ENCODE measurements around the gene CDK18.

Gene CDK18

DNA sequence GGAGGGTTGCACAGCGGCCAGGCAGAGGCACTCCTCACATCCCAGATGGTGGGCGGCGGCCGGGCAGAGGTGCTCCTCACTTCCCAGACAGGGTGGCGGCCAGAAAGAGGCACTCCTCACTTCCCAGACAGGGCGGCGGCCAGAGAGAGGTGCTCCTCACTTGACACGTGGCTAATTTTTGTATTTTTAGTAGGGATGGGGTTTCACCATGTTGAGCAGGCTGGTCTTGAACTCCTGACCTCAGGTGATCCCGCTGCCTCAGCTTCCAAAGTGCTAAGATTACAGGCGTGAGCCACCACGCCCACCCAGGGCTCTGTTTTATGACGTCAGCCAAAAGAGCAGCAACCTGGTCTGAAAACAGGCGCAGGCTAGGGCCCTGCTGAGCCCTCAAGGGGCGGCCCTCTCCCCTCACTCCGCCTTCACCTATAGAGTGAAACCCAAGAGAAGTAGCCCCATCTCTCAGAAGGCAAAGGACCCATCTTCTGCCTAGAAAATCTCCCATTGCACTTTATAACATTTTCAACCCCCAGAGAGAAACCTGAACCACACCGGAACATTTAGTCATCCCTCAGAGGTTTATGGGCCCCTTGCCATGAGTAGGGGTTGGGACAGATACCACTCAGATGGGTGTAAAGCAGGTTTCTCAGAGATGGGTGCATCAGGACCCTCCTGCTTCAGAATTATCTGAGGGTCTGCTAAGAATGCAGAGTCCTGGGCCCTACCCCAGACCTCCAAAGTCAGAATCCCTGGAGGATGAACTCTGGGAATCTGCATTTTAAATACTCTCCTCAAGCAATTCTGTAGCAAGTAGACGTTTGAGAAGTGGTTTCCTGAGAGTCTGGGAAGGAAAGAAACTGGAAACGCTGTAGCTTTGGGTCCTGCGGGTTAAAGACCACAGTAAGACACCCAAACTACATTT lies 40.8 kb downstream of the CDK18 start:
- Mint-ChIP-seq H3K36me3 (peaks cover 3% of the 10 kb centered on the region), H3K27ac (no peak overlapping the region), H3K27me3 (peaks cover 21% of the 10 kb centered on the region), H3K9me3 (ENCODE audit: low read depth) (no peaks in the 10 kb centered on the region), H3K4me3 (no peak overlapping the region), H3K4me1 (ENCODE audit: low read depth) (peaks cover 9% of the 10 kb centered on the region)

DNA sequence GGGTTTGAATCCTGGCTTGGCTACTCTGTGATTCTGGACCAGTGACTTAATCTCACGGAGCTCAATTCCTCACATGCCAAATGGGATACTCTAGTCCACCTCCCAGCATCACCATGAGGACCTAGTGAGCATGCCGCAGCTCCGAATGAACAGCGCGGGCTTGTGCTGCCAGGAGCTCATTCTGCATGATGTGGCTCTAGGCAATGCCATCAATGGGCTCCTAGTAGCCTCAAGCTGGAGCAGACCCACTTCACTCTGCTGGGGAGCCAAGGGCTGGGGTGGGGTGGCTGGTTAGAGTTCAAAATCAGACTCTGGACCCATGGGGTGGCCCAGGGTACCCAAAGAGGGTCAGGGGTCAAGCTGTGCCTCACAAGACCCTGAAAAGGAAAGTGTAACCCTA lies 41.5 kb downstream of the CDK18 start:
- no peak overlapping the region for H3K4me3 Mint-ChIP-seq
- peaks cover 3% of the 10 kb centered on the region for H3K36me3 Mint-ChIP-seq

DNA sequence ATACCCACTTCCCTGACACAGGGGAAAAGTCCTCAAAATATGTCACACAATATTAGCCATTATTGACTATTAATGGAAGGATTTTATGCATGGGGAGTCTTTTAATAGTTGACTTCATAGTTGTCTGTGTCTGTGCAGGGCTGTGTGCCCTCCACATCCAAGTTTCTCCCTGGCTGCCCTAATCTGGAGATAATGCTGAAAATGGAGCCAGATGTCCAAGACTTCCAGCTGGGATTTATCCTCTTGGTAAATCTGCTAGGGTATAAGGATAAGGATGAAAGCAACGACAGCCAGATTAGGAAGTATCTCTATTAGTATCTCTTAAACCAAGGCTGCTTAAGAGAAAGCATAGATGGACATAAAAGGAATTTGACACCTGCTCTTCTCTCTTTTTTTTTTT lies 42.1 kb downstream of the CDK18 start:
- Mint-ChIP-seq H3K27ac (no peak overlapping the region), H3K36me3 (peaks cover 3% of the 10 kb centered on the region), H3K27me3 (peaks cover 21% of the 10 kb centered on the region), H3K4me1 (ENCODE audit: low read depth) (peaks cover 9% of the 10 kb centered on the region), H3K9me3 (ENCODE audit: low read depth) (no peaks in the 10 kb centered on the region), H3K4me3 (no peak overlapping the region)

More for the DNA sequence above, 41.5 kb downstream of the CDK18 start:
- H3K9me3 Mint-ChIP-seq (ENCODE audit: low read depth), result no peaks in the 10 kb centered on the region
- peaks cover 9% of the 10 kb centered on the region for H3K4me1 Mint-ChIP-seq (ENCODE audit: low read depth)
- peaks cover 21% of the 10 kb centered on the region for H3K27me3 Mint-ChIP-seq
- H3K27ac Mint-ChIP-seq, result no peak overlapping the region

DNA sequence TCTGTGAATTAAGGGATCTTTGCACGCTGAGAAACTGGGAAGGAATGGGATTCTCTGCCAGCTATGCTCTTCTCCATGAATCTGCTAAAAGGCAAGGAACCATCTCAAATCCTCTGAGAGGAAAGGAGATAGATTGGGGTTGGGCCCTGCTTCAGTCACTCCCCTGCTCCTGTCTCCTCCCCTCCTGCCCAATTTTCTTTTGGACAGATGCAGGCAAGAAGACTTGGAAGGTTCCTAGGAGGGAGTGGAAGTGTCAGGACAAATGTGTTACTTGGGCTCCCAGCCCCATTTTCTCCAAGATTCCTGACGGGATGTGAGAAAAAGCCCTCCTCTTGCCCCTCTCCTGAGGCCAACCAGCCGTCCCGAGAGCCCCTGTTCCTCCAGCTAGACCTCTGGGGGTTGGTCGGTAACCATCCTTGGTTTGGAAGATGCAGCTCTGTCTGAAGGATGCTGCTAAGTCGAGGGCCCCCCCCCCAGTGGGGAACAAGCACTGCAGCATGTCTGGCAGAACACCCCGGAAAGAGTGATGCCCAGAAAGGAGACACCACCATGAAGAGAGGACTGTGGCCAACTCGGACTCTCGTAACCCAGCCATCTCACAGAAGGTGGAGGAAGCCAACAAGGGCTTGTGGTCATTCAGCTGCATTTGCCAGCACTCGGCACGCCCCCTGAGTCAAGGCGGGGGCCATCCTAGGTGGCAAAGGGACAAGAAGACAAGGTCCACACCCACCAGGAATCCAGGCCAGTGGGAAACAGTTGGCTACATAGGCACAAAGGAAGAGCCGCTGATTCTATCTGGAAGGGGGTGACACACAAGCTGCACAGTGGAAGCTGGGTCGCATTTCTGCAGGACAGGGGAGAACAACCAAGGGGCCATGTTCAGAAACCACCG lies 43.7 kb downstream of the CDK18 start:
- no peak overlapping the region for H3K4me3 Mint-ChIP-seq
- H3K9me3 Mint-ChIP-seq (ENCODE audit: low read depth), result no peaks in the 10 kb centered on the region
- H3K27me3 Mint-ChIP-seq, result peaks cover 22% of the 10 kb centered on the region
- H3K36me3 Mint-ChIP-seq, result peaks cover 3% of the 10 kb centered on the region
- no peak overlapping the region for H3K27ac Mint-ChIP-seq
- peaks cover 8% of the 10 kb centered on the region for H3K4me1 Mint-ChIP-seq (ENCODE audit: low read depth)

DNA sequence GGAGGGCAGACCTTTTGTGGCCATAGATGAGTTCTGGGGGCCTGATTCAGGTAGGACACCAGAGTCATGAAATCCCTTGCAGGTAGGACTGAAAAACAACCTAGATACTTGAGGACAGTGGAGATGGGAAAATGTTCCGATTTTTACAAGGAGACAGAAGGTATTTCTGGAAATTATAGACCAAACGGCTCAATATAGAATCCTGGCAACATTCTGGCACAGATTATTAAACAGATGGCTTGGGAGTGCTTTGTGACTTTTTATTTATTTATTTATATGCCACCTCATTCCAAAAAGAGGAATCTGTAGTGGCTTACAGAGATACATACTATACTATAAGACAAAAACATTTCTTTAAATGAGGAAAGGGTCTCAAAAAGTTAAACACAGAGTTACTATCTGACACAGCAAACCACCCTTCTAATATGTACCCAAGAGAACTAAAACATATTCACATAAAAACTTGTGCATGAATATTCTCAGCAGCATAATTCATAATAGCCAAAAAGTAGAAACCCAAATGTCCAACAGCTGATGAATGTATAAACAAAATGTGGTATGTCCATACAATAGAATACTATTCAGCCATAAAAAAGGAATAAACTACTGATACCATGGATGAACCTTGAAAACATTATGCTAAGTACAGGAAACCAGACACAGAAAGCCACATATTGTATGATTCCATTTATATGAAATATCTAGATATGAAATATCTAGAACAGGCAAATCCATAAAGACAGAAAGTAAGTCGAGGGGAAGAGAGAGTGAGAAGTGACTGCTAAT lies 49.8 kb downstream of the CDK18 start:
- Mint-ChIP-seq H3K27me3 (peaks cover 36% of the 10 kb centered on the region), H3K27ac (no peak overlapping the region), H3K9me3 (ENCODE audit: low read depth) (peaks cover 14% of the 10 kb centered on the region), H3K36me3 (peaks cover 13% of the 10 kb centered on the region), H3K4me1 (ENCODE audit: low read depth) (no peaks in the 10 kb centered on the region), H3K4me3 (no peak overlapping the region)

DNA sequence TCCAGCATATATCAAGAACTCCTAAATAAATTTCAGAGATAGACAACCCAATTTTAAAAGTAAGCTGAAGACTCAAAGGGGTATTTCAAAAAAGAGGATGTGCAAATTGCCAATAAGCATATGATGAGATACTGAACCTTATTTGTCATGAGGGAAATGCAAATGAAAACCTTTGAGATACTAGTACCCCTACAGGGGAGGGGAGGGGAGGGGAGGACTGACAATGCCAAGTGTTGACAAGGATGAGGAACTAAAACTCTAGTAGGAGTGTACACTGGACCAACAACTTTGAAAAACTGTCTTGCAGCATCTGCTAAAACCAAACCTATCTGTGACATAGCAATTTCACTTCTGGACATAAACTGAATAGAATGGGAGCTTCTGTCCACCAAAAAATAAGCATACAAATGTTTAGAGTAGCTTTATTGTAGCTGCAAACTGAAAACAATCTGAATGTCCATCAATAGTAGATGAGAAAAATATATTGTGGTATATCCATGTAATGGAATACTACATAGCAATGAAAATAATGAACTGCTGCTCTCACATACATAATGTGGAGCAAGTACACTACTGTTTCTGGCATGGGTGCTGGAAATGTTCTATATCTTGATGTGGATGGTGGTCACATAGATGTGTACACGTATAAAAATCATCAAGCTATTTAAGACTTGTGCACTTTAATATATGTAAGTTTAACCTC lies 57.2 kb downstream of the CDK18 start:
- H3K9me3 Mint-ChIP-seq (ENCODE audit: low read depth), result peaks cover 12% of the 10 kb centered on the region
- H3K27ac Mint-ChIP-seq, result no peak overlapping the region
- peaks cover 3% of the 10 kb centered on the region for H3K36me3 Mint-ChIP-seq
- no peak overlapping the region for H3K4me3 Mint-ChIP-seq
- peaks cover 15% of the 10 kb centered on the region for H3K27me3 Mint-ChIP-seq
- no peaks in the 10 kb centered on the region for H3K4me1 Mint-ChIP-seq (ENCODE audit: low read depth)

DNA sequence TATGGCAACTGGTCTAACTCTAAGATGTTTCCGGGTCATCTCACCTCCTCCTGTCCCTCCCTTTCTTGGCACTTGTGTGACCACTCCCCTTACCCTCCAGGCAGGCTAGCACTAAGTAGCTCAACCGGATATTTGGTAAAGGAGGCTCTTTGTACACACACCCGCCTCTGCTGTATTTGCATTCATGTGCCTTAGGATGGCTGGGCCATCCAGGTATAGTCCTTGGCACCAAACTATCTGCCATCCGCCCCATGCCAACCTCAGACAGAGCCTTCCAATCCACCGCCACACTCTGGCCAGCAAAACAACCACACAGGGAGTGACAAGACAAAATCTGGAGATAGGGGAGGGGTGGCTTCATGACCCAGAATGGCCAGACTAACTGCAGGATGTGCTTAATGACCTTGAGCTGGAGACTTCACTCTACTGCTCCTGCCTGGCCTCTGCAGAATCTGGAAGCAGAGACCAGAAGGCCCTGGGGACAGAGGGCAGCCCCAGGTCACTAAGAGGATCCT lies 59.5 kb downstream of the CDK18 start:
- peaks cover 21% of the 10 kb centered on the region for H3K27me3 Mint-ChIP-seq
- peaks cover 3% of the 10 kb centered on the region for H3K36me3 Mint-ChIP-seq

DNA sequence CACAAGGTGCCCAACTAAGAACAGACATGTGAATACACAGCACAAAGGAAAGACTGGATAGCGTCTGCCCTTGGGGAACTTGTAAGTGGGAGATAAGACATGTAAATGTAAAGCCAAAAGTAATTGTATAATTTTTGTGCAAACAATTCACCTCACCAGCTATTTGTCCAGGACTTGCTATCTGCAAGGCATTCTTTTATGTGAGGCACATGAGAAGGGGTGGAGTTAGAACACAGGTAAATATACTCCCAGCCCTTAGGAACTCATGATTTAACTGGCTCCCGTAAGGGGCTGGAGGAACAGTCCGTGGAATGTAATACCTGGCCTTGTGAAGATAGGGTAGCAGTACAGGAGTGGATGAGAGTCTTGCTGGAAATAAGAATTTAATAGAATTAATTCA lies 61.3 kb downstream of the CDK18 start:
- H3K4me3 Mint-ChIP-seq, result no peak overlapping the region
- no peak overlapping the region for H3K27ac Mint-ChIP-seq
- H3K27me3 Mint-ChIP-seq, result peaks cover 19% of the 10 kb centered on the region
- H3K4me1 Mint-ChIP-seq (ENCODE audit: low read depth), result peaks cover 7% of the 10 kb centered on the region
- peaks cover 12% of the 10 kb centered on the region for H3K9me3 Mint-ChIP-seq (ENCODE audit: low read depth)
- peaks cover 3% of the 10 kb centered on the region for H3K36me3 Mint-ChIP-seq

More for the DNA sequence above, 59.5 kb downstream of the CDK18 start:
- peaks cover 12% of the 10 kb centered on the region for H3K9me3 Mint-ChIP-seq (ENCODE audit: low read depth)
- H3K27ac Mint-ChIP-seq, result no peak overlapping the region
- peaks cover 3% of the 10 kb centered on the region for H3K4me1 Mint-ChIP-seq (ENCODE audit: low read depth)
- H3K4me3 Mint-ChIP-seq, result no peak overlapping the region

DNA sequence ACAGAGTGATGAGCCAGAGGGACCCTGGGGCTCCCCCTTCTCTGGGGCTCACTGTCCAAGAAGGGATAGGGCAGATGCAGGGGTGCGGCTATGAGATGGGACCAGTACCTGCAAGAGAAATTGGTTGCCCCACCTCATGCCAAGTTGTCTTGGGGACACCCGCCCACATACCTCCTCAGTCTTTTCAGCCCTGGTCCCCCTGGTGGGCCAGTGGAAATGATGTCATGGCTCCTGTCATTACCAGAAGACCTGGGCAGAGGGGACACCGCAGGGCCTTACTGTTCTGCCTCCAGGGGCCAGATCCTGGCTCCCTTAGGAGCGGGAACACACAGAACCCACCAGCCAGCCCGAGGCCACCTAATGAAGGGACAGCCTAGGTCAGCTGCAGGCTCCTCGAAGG lies 63.2 kb downstream of the CDK18 start:
- Mint-ChIP-seq H3K4me1 (ENCODE audit: low read depth) (peaks cover 12% of the 10 kb centered on the region), H3K4me3 (peak overlapping the region; percentile 73), H3K36me3 (no peaks in the 10 kb centered on the region), H3K27ac (no peak overlapping the region), H3K9me3 (ENCODE audit: low read depth) (no peaks in the 10 kb centered on the region), H3K27me3 (peaks cover 13% of the 10 kb centered on the region)

DNA sequence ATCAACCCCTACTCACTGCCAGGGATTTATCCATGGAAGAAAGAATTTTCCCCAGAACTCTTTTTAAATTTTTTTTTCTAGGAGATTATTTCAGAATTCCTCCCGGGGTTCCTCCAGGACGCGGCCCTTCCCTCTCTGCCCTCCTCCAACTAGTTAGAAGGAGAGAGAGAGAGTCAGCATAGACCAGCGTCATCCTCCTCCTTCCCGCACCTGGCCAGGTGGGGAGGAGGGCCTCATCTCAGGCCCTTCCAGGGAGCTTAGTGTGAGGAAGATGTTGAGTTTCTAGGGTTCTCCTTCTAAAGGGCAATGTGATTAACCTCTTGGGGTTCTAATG lies 63.6 kb downstream of the CDK18 start:
- peaks cover 13% of the 10 kb centered on the region for H3K27me3 Mint-ChIP-seq
- H3K9me3 Mint-ChIP-seq (ENCODE audit: low read depth), result no peaks in the 10 kb centered on the region
- H3K36me3 Mint-ChIP-seq, result no peaks in the 10 kb centered on the region
- peak overlapping the region; percentile 3 for H3K27ac Mint-ChIP-seq
- peaks cover 12% of the 10 kb centered on the region for H3K4me1 Mint-ChIP-seq (ENCODE audit: low read depth)
- H3K4me3 Mint-ChIP-seq, result peak overlapping the region; percentile 73

DNA sequence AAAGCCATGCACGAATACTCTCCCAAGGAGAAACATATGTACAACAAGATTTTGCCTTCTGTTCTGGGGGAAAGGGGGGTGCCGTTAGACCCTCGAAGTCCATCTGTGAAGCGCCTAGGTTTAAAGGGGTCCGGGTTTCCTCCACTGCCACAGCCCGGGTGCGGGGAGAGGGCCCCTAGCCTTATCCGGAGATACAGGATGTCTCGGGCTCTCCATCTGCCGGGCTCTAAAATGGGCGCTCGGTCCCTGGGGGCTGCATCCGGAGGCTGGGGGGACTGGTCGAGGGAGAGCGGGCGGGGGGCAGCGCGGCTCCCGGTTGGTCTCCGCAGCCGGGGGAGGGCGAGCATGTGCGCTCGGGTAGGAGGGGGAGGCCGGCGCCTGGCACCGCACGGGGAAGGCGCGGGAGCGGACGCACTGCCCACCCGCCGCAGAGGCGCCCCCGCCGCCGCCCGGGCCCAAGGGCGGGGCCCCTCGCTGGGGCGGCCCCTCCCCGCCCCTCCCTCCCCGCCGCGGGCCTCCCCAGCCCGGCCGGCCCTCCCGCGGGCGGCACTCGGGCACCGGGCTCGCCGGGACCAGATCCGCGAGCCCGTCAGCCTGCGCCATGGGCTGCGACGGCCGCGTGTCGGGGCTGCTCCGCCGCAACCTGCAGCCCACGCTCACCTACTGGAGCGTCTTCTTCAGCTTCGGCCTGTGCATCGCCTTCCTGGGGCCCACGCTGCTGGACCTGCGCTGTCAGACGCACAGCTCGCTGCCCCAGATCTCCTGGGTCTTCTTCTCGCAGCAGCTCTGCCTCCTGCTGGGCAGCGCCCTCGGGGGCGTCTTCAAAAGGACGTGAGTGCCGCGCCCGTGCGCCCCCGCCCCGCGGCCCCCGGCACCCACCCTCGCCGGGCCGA lies 64.2 kb downstream of the CDK18 start:
- Mint-ChIP-seq H3K4me1 (ENCODE audit: low read depth) (peaks cover 12% of the 10 kb centered on the region), H3K9me3 (ENCODE audit: low read depth) (no peaks in the 10 kb centered on the region), H3K27me3 (peaks cover 13% of the 10 kb centered on the region), H3K36me3 (no peaks in the 10 kb centered on the region), H3K27ac (peak overlapping the region; percentile 3), H3K4me3 (peak overlapping the region; percentile 74)

DNA sequence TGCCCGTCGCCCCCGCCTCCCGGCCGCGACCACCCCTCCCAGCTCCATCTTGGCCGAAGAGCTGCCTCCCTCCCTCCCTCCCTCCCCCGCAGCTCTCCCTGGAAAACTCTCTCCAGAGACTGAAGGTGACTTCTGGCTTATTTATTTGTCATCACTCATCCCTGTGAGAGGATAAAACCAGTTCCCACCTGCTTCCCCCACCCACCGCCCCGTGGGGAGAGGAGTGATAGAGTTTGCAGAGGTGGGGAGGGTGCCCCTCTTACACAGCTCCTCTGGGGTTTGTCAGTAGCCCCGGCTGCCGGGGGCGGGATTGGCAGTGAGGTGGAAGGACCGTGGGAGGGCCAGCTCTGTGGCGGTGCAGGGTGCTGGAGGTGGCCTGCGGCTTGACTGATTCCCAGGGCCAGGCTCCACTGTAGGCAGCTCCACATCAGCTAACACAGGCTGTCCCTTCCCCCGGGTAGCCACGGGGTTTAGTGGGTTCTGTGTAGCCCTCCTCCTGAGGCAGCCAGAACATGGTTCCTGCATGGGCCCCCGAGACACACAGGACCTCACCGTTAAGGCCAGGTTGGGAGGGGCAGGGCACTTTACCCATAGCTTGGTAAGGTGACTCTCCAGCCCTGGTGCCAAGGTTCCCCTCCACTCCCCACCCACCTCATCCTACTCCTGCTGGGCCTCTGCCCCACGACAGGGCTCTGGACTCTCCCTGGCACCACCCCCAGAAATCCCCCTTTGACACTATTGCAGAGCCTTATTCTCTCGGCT lies 65.1 kb downstream of the CDK18 start:
- H3K27me3 Mint-ChIP-seq, result peaks cover 10% of the 10 kb centered on the region
- H3K4me3 Mint-ChIP-seq, result peak overlapping the region; percentile 40
- no peak overlapping the region for H3K27ac Mint-ChIP-seq
- no peaks in the 10 kb centered on the region for H3K9me3 Mint-ChIP-seq (ENCODE audit: low read depth)
- H3K36me3 Mint-ChIP-seq, result no peaks in the 10 kb centered on the region
- H3K4me1 Mint-ChIP-seq (ENCODE audit: low read depth), result peaks cover 12% of the 10 kb centered on the region

DNA sequence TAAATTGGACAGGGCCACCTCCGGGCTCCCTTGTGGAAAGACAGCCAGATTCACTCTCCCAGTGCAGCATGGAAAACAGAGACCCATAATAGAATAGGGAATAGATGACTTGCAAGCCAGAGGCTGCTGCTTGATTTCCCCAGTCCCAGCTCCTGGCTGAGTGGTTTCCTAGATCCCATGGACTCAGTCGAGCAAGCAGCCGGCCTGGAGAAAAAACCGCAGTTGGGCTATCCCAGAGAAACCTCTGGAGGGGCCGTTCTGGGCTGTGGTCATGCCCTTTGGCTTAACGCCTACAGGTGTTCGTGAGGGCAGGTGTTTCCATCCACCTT lies 65.7 kb downstream of the CDK18 start:
- Mint-ChIP-seq H3K4me3 (peak overlapping the region; percentile 30), H3K27me3 (peaks cover 10% of the 10 kb centered on the region), H3K9me3 (ENCODE audit: low read depth) (no peaks in the 10 kb centered on the region), H3K4me1 (ENCODE audit: low read depth) (peaks cover 12% of the 10 kb centered on the region), H3K27ac (no peak overlapping the region), H3K36me3 (no peaks in the 10 kb centered on the region)

Data from activated naive CD8-positive, alpha-beta T cell (primary cell).